ENCODE data around the gene ZNF618.

DNA sequence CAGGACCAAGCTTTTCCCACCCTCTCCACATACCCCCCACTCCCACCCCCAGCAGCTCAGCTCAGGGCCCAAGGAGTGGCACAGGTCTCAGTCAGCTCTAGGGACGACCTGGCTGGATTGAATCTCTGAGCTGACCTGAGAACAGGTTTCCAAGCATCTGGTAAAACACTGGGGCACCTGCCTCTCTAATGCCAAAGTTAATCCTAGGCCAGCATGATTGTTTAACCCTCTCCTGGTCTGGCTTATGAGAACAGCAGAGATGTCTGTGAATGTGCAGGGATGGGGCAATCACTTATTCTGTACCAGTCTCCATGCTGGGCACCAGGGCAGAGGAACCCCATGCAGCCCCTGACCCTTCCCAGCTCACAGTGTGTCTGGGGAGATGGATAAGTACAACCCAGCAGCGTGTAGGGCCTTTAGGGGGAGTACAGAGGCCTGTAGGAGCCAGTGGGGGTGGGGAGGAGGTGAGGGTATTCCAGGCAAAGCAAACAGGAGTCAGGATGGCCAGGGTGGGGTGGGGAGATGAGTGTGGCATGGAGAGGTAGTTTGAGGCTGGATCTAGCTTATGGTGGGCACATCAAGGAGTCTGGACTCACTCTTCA lies 223.7 kb downstream of the ZNF618 start:
- TF ChIP-seq EZH2 (IDR thresholded peaks at IDR 0.05; ENCODE audit: low read length, unreplicated experiment) = no peak
- no peak for TF ChIP-seq CTCF (conservative IDR thresholded peaks at IDR 0.05; ENCODE audit: low read depth, low read length)
- TF ChIP-seq EZH2phosphoT487 (IDR thresholded peaks at IDR 0.05; ENCODE audit: borderline replicate concordance, low read length) = no peak

All from PC-3 (cell line).